MCF 10A (cell line): ENCODE results near the gene CX3CL1. TPM values are rescaled to one million over a fixed set of nuclear protein-coding genes. Genes with fewer than 3 reads are reported as not detected.

Experiments used
- BruUV-seq: library from RNA; stranded (reverse); fragments of 400-500 nt; replicated peaks from 2 replicates; lab custom pipeline; 2021; lab: Mats Ljungman, UMichigan
- CTCF ChIA-PET: fragments of 300-600 bp; sonication (Branson Sonifier 250); formaldehyde crosslinking; extraction: SDS; loops from one replicate; lab custom pipeline; 2021; ENCODE audit warnings: antibody characterized with exemption, inconsistent platforms; lab: Yijun Ruan, JAX
- POLR2A ChIA-PET: fragments of 300-600, 350-650 bp; sonication (Branson Sonifier 250); formaldehyde crosslinking; extraction: SDS; loops from one replicate; lab custom pipeline; 2020; ENCODE audit warnings: antibody characterized with exemption, inconsistent platforms; lab: Yijun Ruan, JAX
- DNase-seq: peaks from one replicate; pipeline ENCODE4 v3.0.0-alpha.2; 2018; ENCODE audit not compliant: unreplicated experiment
- H3K27ac Mint-ChIP-seq: one replicate; pipeline ENCODE4 v1.8.0; 2022; ENCODE audit warnings: mild to moderate bottlenecking, low read depth, mixed read lengths; ENCODE audit not compliant: unreplicated experiment
- H3K27me3 Mint-ChIP-seq: one replicate; pipeline ENCODE4 v1.8.0; 2022; ENCODE audit warnings: mixed read lengths; ENCODE audit not compliant: insufficient read depth, unreplicated experiment
- H3K36me3 Mint-ChIP-seq: one replicate; pipeline ENCODE4 v1.8.0; 2022; ENCODE audit warnings: mild to moderate bottlenecking, moderate library complexity, mixed read lengths; ENCODE audit not compliant: insufficient read depth, unreplicated experiment
- H3K4me1 Mint-ChIP-seq: one replicate; pipeline ENCODE4 v1.8.0; 2022; ENCODE audit warnings: mixed read lengths; ENCODE audit not compliant: insufficient read depth, unreplicated experiment
- H3K4me3 Mint-ChIP-seq: one replicate; pipeline ENCODE4 v1.8.0; 2022; ENCODE audit warnings: mild to moderate bottlenecking, moderate library complexity, mixed read lengths; ENCODE audit not compliant: unreplicated experiment
- H3K9me3 Mint-ChIP-seq: one replicate; pipeline ENCODE4 v1.8.0; 2022; ENCODE audit warnings: mixed read lengths; ENCODE audit not compliant: unreplicated experiment
- CTCF ChIP-seq: fragments of 200-600 bp; IDR thresholded peaks from one replicate; pipeline ENCODE4 v1.8.0; 2022; ENCODE audit warnings: antibody characterized with exemption, mild to moderate bottlenecking; ENCODE audit not compliant: unreplicated experiment
- intact Hi-C: fragments of 100-400 bp; cut with micrococcal nuclease; formaldehyde crosslinking; loops from 2 replicates; pipeline ENCODE4 v1.14.1; 2022
- total RNA-seq: library from RNA; stranded (reverse); gene quantifications from 2 replicates; pipeline ENCODE4 v1.2.3, GENCODE V29; 2022

Gene CX3CL1
- total RNA-seq, 1 experiment from 2014 or later: not detected

GRCh38 chr16:57407521-57408353, 35.4 kb downstream of the CX3CL1 start:
- H3K4me3 Mint-ChIP-seq: no peak overlapping the region
- no peaks in the 10 kb centered on the region for H3K9me3 Mint-ChIP-seq
- CTCF ChIA-PET: interaction anchor here (0.6 to 3.8 kb wide), 3 partner anchors 10 to 113 kb away, joined by 3 to 48 read pairs (median 3); no protein-coding TSS in a partner anchor
- intact Hi-C loops: no loop called here
- peaks cover 16% of the 10 kb centered on the region for H3K27me3 Mint-ChIP-seq
- no peak for DNase-seq
- H3K36me3 Mint-ChIP-seq: no peaks in the 10 kb centered on the region
- H3K4me1 Mint-ChIP-seq: peaks cover 10% of the 10 kb centered on the region
- POLR2A ChIA-PET: no interaction called here
- no peak overlapping the region for H3K27ac Mint-ChIP-seq
- no TSS peak for BruUV-seq
- no peak for TF ChIP-seq CTCF

GRCh38 chr16:57409065-57409464, 36.8 kb downstream of the CX3CL1 start:
- BruUV-seq: no TSS peak
- H3K36me3 Mint-ChIP-seq: no peaks in the 10 kb centered on the region
- no peaks in the 10 kb centered on the region for H3K9me3 Mint-ChIP-seq
- no peak for DNase-seq
- intact Hi-C loops: no loop called here
- H3K27ac Mint-ChIP-seq: no peak overlapping the region
- peaks cover 16% of the 10 kb centered on the region for H3K27me3 Mint-ChIP-seq
- H3K4me3 Mint-ChIP-seq: no peak overlapping the region
- TF ChIP-seq CTCF: no peak
- CTCF ChIA-PET: interaction anchor here (2.0 kb wide), 1 partner anchor 10 kb away, joined by 9 read pairs; no protein-coding TSS in a partner anchor
- POLR2A ChIA-PET: interaction anchor here (1.4 kb wide), 1 partner anchor 67 kb away, joined by 5 read pairs; no protein-coding TSS in a partner anchor
- H3K4me1 Mint-ChIP-seq: peaks cover 10% of the 10 kb centered on the region

GRCh38 chr16:57409870-57410587, 37.7 kb downstream of the CX3CL1 start:
- no peaks in the 10 kb centered on the region for H3K36me3 Mint-ChIP-seq
- intact Hi-C loops: loop anchor here (10.0 kb wide), 1 partner anchor 225 kb away; the partner anchor contains the start of genes PSME3IP1 and RSPRY1
- no peak for TF ChIP-seq CTCF
- peaks cover 10% of the 10 kb centered on the region for H3K4me1 Mint-ChIP-seq
- no TSS peak for BruUV-seq
- H3K4me3 Mint-ChIP-seq: no peak overlapping the region
- peaks cover 6% of the 10 kb centered on the region for H3K27me3 Mint-ChIP-seq
- peak overlapping the region; percentile 37 for H3K27ac Mint-ChIP-seq
- ChIA-PET CTCF (interaction anchor here (2.0 kb wide), 1 partner anchor 9 kb away, joined by 9 read pairs; no protein-coding TSS in a partner anchor), POLR2A (interaction anchor here (1.4 kb wide), 1 partner anchor 68 kb away, joined by 5 read pairs; no protein-coding TSS in a partner anchor)
- peak; percentile 57 for DNase-seq
- no peaks in the 10 kb centered on the region for H3K9me3 Mint-ChIP-seq
